Measurements from ENCODE around the gene DLEC1. TPM values are rescaled to one million over a fixed set of nuclear protein-coding genes. Genes with fewer than 3 reads are reported as not detected.
"Not testable (repeated sequence)": the region's sequence is repeated elsewhere in the genome, so short reads cannot be mapped to it uniquely, and the experiment has no call there.

DLEC1 gene
- total and polyA plus RNA-seq, 7 donors = 0.16 to 0.60 (median 0.41) TPM

GRCh38 chr3:38049358-38050126, 10.5 kb downstream of the DLEC1 start:
- H3K36me3 ChIP-seq = no peaks in the 10 kb centered on the region
- H3K27ac ChIP-seq = no peak overlapping the region
- no peaks in the 10 kb centered on the region for H3K9me3 ChIP-seq
- no peak for DNase-seq
- H3K4me3 ChIP-seq = no peak overlapping the region
- intact Hi-C loops (cut with DNase I) = no loop called here
- WGBS, 2 donors = 91 to 94% methylated on average over 4 of the region's 4 CpGs
- TF ChIP-seq EP300 (IDR thresholded peaks at IDR 0.05) (no peak), POLR2A (IDR thresholded peaks at IDR 0.05) (no peak), POLR2AphosphoS5 (IDR thresholded peaks at IDR 0.05) (no peak), CTCF (IDR thresholded peaks at IDR 0.05) (no peak)
- no peaks in the 10 kb centered on the region for H3K27me3 ChIP-seq
- no peaks in the 10 kb centered on the region for H3K4me1 ChIP-seq

DNA sequence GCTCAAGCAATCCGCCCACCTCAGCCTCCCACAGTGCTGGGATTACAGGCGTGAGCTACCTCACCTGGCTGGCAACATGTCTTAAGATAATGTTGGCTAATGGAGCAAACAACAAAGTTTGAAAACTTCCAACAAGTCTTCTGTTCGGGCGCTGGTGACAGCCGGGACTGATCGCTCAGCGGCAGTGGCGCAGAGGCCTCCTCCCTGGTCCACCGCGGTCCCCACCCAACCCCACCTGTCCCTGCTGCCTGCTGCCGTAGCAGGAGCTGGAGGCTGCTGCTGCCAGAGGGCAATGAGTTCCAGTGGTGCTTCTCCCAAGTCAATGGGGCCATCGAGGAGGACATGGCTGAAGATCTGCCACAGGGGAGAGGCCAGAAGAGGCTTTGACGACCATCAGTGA, 12.1 kb downstream of the DLEC1 start:
- Histone ChIP-seq H3K4me1 (no peaks in the 10 kb centered on the region), H3K27ac (no peak overlapping the region), H3K36me3 (no peaks in the 10 kb centered on the region), H3K9me3 (no peaks in the 10 kb centered on the region), H3K27me3 (no peaks in the 10 kb centered on the region), H3K4me3 (no peak overlapping the region)
- intact Hi-C loops (cut with DNase I) = no loop called here
- TF ChIP-seq EP300 (IDR thresholded peaks at IDR 0.05) = no peak
- no peak for TF ChIP-seq POLR2AphosphoS5 (IDR thresholded peaks at IDR 0.05)
- TF ChIP-seq POLR2A (IDR thresholded peaks at IDR 0.05) = no peak
- WGBS, 2 donors = 95 to 96% methylated on average over 13 of the region's 13 CpGs
- no peak for DNase-seq

GRCh38 chr3:38053286-38053685, 14.3 kb downstream of the DLEC1 start:
- H3K4me1 ChIP-seq; DNase-seq; intact Hi-C loops (cut with DNase I); H3K27ac ChIP-seq; H3K27me3 ChIP-seq; H3K9me3 ChIP-seq; H3K4me3 ChIP-seq; H3K36me3 ChIP-seq: not testable (repeated sequence)
- WGBS, 2 donors = 94 to 96% methylated on average over 30 to 31 of the region's 32 CpGs

DNA sequence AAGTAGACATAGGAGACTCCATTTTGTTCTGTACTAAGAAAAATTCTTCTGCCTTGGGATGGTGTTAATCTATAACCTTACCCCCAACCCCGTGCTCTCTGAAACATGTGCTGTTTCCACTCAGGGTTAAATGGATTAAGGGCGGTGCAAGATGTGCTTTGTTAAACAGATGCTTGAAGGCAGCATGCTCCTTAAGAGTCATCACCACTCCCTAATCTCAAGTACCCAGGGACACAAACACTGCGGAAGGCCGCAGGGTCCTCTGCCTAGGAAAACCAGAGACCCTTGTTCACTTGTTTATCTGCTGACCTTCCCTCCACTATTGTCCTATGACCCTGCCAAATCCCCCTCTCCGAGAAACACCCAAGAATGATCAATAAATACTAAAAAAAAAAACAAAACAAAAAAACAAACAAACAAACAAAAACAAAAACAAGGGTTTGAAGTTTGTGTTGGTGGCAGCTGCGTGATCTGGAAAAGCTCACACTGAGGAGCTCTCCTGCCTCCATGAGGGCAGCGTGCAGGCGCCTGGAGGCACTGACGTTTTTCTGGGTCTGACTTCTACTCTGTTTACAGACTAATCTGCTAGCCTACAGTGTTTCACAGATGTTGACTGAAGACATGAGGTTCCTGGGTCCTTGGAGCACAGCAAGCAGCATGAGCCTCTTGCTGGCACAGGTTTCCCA, 14.9 kb downstream of the DLEC1 start:
- 80 to 81% methylated on average over 7 of the region's 9 CpGs for WGBS, 2 donors
- H3K9me3 ChIP-seq; DNase-seq; intact Hi-C loops (cut with DNase I); H3K4me3 ChIP-seq; H3K4me1 ChIP-seq; H3K27me3 ChIP-seq; H3K27ac ChIP-seq; H3K36me3 ChIP-seq: not testable (repeated sequence)

DNA sequence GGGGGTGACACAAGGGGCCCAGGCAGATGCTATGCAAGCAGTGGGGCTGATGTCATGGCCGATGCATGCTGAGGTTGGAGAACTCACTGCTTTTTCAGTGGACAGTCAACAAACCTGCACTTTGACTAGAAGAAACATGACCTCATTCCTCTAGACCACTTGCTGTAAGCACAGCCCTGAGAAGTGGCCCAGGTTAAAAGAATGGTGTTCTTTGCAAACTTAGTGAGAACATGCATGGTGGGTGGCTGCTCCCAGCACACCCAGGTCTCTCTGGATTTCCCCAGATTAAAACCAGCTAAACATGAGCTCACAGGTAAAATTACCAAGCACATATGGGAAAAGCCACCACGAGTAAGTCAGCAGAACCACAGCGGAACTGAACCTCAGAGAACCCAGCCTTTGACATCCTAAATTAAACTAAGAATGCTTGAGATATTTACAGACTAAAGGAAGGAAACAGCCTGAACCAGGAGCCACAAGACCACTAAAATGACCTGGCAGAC, 15.5 kb downstream of the DLEC1 start:
- TF ChIP-seq EP300 (IDR thresholded peaks at IDR 0.05) = no peak
- no peak for TF ChIP-seq POLR2AphosphoS5 (IDR thresholded peaks at IDR 0.05)
- TF ChIP-seq POLR2A (IDR thresholded peaks at IDR 0.05) = no peak
- TF ChIP-seq CTCF (IDR thresholded peaks at IDR 0.05) = no peak
- Histone ChIP-seq H3K27me3 (no peaks in the 10 kb centered on the region), H3K27ac (no peak overlapping the region), H3K36me3 (no peaks in the 10 kb centered on the region), H3K9me3 (no peaks in the 10 kb centered on the region), H3K4me1 (no peaks in the 10 kb centered on the region), H3K4me3 (no peak overlapping the region)
- intact Hi-C loops (cut with DNase I) = no loop called here
- 63 to 89% methylated on average over 3 of the region's 3 CpGs for WGBS, 2 donors
- DNase-seq = no peak

- no peak for DNase-seq
- Histone ChIP-seq H3K27me3 (no peaks in the 10 kb centered on the region), H3K36me3 (no peaks in the 10 kb centered on the region), H3K27ac (no peak overlapping the region), H3K4me3 (no peak overlapping the region), H3K9me3 (no peaks in the 10 kb centered on the region), H3K4me1 (no peaks in the 10 kb centered on the region)
- TF ChIP-seq EP300 (IDR thresholded peaks at IDR 0.05) = no peak
- no peak for TF ChIP-seq POLR2A (IDR thresholded peaks at IDR 0.05)
- TF ChIP-seq CTCF (IDR thresholded peaks at IDR 0.05) = no peak
- TF ChIP-seq POLR2AphosphoS5 (IDR thresholded peaks at IDR 0.05) = no peak
- WGBS, 2 donors = 90 to 93% methylated on average over 2 of the region's 2 CpGs
- intact Hi-C loops (cut with DNase I) = no loop called here
Measured at GRCh38 chr3:38059148-38059547, 20.1 kb downstream of the DLEC1 start.
